ENCODE measurements around the gene FOXP1.

FOXP1 gene

DNA sequence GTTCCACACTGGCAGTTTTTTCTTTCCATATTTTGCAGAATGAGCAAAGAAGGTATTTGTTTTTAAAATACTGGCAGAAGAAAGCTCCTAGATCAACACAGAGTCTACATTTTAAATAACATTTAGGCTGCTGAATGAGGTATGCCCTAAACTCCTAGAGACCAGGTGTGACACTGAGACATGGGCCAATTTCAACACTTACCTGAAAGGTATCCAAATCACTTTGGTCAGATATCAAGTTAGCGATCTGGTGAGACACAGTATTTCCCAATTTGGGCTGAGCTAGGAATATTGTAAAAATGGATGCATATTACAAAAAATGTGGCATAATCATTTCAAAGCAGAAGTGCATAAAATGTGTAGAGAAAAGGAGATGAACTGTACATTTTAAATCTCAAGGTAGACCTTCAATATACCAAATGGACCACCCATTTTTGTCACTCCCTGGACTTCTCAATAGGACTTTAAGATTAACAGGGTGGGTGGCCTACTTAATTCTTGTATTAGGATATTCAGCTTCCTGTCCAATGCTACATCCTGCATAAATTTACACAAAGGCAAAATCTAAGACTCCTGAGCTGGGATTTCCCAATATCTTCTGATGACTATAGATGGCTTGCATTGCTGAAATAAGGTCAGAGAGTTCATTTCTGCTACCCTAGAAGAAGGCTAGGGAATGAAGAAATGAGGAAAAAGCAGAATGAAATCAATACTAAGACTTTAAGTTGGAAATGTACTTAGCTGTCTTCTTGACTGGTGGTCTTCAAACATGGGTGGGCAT lies 487.8 kb downstream of the FOXP1 start:
- peak; percentile 21 for DNase-seq

- DNase-seq = no peak
These were observed 488.8 kb downstream of the FOXP1 start for GRCh38 chr3:71094658-71095209.

- no peak for DNase-seq
These were observed 490.9 kb downstream of the FOXP1 start for GRCh38 chr3:71092665-71093064.

DNA sequence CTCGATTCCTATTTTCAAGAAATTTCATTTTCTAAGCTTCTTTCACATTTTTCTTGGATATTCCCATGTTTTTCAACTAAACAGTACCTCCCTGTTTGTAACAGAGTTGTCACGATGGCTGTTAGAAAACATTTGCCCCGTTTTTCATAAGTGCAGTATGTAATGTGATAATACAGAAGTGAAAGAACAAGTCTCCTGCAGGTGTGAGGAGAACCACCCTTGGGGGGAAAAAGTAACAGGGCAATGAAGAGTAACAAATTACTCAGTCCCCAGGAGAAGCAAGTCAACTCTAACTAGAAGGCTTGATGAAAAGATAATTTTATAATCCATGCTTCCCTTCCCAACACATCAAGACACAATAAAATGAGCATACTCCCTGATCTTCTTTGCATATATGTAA lies 493.3 kb downstream of the FOXP1 start:
- no peak for DNase-seq

DNA sequence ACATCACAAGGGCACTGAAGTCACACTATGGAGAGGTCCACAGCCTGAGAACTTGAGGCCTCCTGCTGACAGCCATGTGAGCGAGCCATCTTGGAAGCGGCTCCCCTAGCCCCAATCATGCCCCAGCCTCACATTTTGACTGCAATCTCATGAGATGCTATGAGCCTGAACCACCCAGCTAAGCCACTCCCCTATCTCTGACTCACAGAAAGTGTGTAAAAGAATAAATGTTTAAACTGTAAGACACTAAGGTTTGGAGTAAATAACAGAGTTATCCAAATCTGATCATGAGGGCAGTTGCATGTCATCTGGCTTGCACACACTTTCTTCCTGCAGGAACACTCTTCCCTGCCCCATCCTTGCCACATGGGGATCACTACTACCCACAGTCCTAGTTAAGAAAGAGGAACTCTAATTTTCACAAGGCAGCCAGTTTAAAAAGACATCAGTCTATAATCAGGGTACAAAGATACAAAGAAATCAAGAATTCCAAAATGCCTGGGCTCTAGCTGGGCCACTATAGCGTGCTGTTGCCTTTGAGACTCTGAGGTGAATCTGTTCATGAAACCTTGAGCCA lies 494.2 kb downstream of the FOXP1 start:
- DNase-seq = no peak

DNA sequence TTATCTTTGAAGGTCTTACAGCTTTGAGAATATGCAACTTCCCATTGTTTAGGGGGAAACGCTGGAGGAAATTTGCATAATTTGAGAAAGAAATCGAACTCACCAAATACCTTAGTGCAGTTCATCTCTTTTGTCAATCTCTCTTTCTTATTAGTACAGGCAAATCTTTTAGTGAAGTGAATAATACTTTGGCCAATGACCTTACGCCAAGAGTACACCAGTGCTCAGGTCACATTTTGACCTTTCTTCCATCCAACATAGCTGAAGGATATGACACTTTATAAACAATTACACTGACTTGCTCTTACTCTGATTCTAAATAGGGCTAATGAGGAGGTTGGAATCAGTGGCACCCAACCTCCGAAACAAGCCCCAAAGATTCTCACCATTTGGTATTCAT lies 494.8 kb downstream of the FOXP1 start:
- DNase-seq = no peak

DNA sequence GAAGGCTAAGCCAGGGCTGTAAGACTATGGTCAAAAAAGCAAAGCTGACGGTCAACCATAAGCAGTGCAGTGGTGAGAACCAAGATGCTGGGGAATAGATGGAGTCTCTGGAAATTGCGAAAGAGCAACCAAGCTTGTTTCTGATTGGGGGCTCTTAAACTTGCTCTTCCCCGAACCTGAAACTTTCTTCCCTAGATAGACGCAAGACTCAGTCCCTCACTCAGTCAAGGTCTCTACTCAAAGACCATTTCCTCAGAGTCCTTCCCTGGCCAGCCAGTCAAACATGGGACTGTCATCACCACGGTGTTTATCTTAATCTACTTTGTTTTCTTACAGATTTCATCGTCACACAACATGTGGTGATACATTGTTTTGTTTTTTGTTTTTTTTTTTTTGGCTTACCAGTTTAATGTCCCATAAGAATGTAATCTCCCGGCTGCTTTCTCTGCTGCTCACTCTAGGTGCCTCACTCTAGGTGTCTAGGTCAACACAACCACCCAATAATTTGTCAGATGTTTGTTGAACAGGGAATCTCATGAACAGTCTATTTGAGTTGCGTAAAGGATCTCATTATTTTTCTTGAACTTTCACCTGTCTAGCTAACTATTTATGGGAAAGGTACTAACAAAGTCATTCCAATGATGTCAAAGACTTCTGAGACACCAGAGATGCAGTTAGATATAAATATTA lies 495.4 kb downstream of the FOXP1 start:
- DNase-seq = no peak

GRCh38 chr3:71087143-71088018 lies 496.1 kb downstream of the FOXP1 start:
- no peak for DNase-seq

DNA sequence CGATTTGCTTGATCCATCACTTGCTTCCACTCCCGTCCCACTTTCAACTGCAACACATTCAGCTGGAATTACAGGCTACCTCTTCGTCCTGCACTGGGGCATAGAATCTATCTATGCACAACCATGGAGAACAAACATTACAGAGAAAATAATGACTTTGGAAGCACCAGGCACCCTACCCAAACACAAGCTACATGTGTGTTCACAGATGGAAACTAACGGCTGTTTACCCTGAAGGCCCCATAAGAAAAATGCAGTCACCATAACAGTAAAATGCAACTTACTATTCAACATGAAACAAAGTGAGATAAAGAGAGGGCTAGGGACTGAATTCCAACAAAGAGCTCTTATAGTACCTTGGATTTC lies 496.8 kb downstream of the FOXP1 start:
- no peak for DNase-seq

- no peak for DNase-seq
These were observed 499.8 kb downstream of the FOXP1 start for GRCh38 chr3:71083726-71084131.

GRCh38 chr3:71082833-71083232 lies 500.7 kb downstream of the FOXP1 start:
- DNase-seq = no peak

DNA sequence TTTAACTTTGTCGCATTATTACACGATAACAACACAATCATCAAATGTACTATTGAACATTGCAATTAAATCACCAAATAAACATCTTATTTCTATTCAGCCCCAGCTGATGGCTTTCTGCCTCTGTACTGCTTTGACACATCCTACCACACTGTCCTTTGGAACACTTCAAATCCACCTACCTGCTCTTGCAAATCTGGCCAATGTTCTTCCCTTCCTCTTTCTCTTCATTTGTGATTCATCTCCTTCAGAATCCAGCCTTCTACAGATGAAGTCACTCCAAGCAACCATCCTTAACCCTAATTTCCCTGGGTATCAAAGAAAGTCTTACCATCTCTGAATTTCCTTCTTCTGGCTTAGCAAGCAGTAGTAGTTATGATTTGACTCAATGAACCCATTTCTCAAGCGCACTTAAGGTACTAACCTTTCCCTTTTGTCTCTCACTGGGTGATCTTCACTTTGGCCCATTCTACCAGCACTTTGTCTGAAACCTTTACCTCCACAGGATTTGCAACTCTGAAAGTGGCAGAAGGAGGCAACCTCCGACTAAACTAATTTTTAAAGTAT lies 502.9 kb downstream of the FOXP1 start:
- no peak for DNase-seq

DNA sequence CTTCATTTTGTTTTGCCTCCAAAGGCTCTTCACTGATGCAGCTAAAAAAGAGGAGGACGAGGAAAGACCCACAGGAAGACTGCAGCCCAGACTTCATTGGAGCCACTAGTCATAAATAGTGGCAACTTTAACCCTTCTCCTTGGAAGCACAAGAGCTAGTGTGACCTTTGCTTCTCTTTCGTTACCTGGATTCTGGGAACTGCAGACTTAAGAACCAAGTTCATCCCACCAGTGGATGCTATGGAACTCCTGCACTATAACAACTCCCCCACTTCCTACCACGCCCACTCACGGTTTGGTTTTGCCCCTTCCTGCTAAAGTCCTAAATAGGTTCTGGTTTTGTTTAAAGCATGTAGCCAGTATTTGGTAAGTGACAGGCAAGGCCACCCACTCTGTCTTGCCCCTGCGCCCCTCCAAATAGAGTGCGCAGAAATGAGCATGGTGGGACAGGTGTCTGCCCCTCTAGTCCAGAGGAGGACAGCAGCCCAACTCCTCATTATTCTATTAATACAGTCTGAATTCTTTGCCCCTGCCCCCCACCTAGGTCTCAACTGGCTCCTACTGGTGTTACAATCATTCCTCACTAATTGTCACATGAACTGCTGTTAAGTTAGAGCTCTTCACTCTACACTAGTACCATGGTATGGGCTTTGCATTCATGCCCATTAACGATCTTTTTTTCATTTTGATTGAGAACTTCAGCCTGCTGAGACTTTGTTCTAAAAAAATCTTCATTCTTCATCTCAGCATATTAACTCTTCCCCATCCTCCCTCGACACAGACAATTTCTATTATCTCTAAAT lies 504.6 kb downstream of the FOXP1 start:
- DNase-seq = no peak

GRCh38 chr3:71078199-71078598 lies 505.3 kb downstream of the FOXP1 start:
- DNase-seq = no peak

DNA sequence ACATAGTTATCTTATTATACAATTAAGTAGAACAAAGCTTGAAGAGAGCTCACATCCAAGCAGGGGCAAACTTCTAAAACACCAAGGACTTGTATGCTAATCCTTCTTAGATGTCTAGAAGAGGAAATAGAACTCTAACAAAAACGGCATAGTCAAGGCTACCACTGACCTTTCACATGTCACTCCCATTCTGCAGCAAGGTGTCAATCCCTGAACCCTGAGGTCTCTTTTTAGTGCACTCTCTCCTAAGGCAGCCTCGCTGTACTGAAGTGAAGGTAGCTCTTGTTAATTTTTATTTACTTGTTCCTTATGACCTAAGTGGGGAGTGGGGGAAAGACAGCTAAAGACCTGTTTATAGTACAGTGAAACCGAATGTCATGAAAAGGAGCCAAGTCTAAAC lies 506.5 kb downstream of the FOXP1 start:
- no peak for DNase-seq

- DNase-seq = peak; percentile 55
These were observed 507.0 kb downstream of the FOXP1 start for GRCh38 chr3:71076361-71077002.

DNA sequence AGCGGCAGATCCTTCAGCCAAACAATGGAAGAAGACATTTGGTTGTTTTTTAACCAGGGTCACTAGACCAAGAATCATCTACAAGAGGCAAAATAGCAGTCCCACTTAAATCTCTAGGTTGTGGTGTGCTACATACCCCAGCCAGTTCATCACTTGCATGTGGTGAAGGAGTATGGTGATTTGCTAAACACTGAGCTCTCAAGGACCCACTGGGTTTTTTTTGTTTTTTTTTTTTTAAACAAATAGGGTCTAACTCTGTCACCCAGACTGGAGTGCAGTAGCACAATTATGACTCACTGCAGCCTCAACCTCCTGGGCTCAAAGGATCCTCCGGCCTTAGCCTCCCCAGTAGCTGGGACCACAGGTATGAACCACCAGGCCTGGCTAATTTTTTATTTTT lies 508.0 kb downstream of the FOXP1 start:
- no peak for DNase-seq

GRCh38 chr3:71074423-71074822 lies 509.1 kb downstream of the FOXP1 start:
- DNase-seq = no peak

- no peak for DNase-seq
These were observed 510.5 kb downstream of the FOXP1 start for GRCh38 chr3:71072986-71073385.

DNA sequence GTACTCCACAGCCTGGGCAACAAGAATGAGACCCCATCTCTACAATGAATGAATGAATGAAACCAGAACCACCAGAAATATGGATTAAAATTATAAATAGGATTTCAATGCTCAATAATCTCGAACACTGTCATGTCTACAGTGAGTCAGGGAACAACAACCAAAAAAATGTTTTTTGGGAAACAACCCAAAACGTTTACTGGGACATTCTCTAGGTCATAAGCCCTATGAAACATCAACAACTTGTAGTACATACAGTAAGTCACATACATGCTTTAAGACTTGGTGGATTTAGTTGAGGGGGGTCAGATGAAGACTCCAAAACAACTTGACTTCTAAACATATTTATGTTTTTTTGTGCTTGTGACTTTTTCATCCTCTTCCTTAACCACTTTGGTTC lies 511.2 kb downstream of the FOXP1 start:
- DNase-seq = no peak
